Endothelial cell of umbilical vein (primary cell): ENCODE results near the gene BDH1. TPM values are rescaled to one million over a fixed set of nuclear protein-coding genes. Genes with fewer than 3 reads are reported as not detected.

Source experiments
- BruUV-seq: library from RNA; stranded (reverse); fragments of 400-500 nt; replicated peaks from 2 replicates; lab custom pipeline; 2021; lab: Mats Ljungman, UMichigan
- CTCF ChIA-PET: fragments of 300-600, 350-600 bp; sonication (Branson Sonifier 250); formaldehyde crosslinking; loops from one replicate; lab custom pipeline; 2021; ENCODE audit warnings: antibody characterized with exemption, inconsistent platforms; lab: Charles Lee
- POLR2A ChIA-PET: fragments of 300-600, 350-600 bp; sonication (Branson Sonifier 250); formaldehyde crosslinking; loops from one replicate; lab custom pipeline; 2021; ENCODE audit warnings: antibody characterized with exemption, inconsistent platforms; lab: Charles Lee
- DNase-seq: peaks from one replicate; pipeline ENCODE4 v3.0.0-alpha.2; 2011; ENCODE audit warnings: low read depth, low spot score
- FAIRE-seq: peaks from 2 replicates; lab custom pipeline; 2011; peaks lifted over from hg19 to GRCh38; lab: Jason Lieb, UNC
- H2AFZ ChIP-seq: 2 replicates; pipeline ENCODE4 v1.6.0; 2012; ENCODE audit warnings: low read depth, low read length, control low read depth, inconsistent platforms
- H3K27ac ChIP-seq: 2 replicates; pipeline ENCODE4 v1.5.1; 2011; ENCODE audit warnings: low read depth, mild to moderate bottlenecking, control low read depth, low read length, moderate library complexity; ENCODE audit not compliant: insufficient read depth
- H3K27me3 ChIP-seq, 2 experiments: 2 replicates each; pipeline versions ENCODE4 v1.6.0 to v1.6.1; 2011; ENCODE audit warnings: low read length in 2 of 2, mixed read lengths in 1 of 2; ENCODE audit not compliant: control insufficient read depth in 2 of 2, insufficient read depth in 2 of 2
- H3K36me3 ChIP-seq, 2 experiments: 2 replicates in 1 of 2; 3 replicates in 1 of 2; pipeline ENCODE4 v1.5.1; 2011; ENCODE audit warnings: low read length in 2 of 2, mild to moderate bottlenecking in 1 of 2, moderate library complexity in 1 of 2; ENCODE audit not compliant: control insufficient read depth in 2 of 2, insufficient read depth in 2 of 2; ENCODE audit errors: extremely low read depth in 1 of 2
- H3K4me1 ChIP-seq: 3 replicates; pipeline ENCODE4 v1.5.1; 2011; ENCODE audit warnings: mild to moderate bottlenecking, low read length; ENCODE audit not compliant: control insufficient read depth, insufficient read depth; ENCODE audit errors: extremely low read depth
- H3K4me2 ChIP-seq: 2 replicates; pipeline ENCODE4 v1.6.1; 2011; ENCODE audit warnings: low read length, control low read depth, mixed read lengths; ENCODE audit not compliant: insufficient read depth
- H3K4me3 ChIP-seq, 3 experiments: fragments of 200-600 bp in 1 of 3; sonication (generic), shearing (Covaris generic) in 1 of 3; replicated peaks in 1 of 3; 2 replicates each; pipeline ENCODE4 v1.5.1; 2011 to 2016; ENCODE audit warnings: control low read depth in 3 of 3, low read length in 3 of 3, mild to moderate bottlenecking in 2 of 3, inconsistent platforms in 1 of 3, low read depth in 1 of 3, moderate library complexity in 1 of 3; ENCODE audit not compliant: insufficient read depth in 1 of 3
- H3K79me2 ChIP-seq: 2 replicates; pipeline ENCODE4 v1.6.0; 2012; ENCODE audit warnings: low read length, inconsistent platforms; ENCODE audit not compliant: control insufficient read depth, insufficient read depth
- H3K9ac ChIP-seq: replicated peaks from 2 replicates; pipeline ENCODE3; 2011; ENCODE audit warnings: low read length, control low read depth; ENCODE audit not compliant: insufficient read depth; ENCODE audit errors: extremely low read depth
- H3K9me1 ChIP-seq: replicated peaks from 3 replicates; pipeline ENCODE4 v1.6.0; 2011; ENCODE audit warnings: mild to moderate bottlenecking, low read length; ENCODE audit not compliant: control insufficient read depth, insufficient read depth; ENCODE audit errors: extremely low read depth
- H3K9me3 ChIP-seq: replicated peaks from 2 replicates; pipeline ENCODE4 v1.5.1; 2012; ENCODE audit warnings: low read length, inconsistent platforms; ENCODE audit not compliant: control insufficient read depth, insufficient read depth
- H4K20me1 ChIP-seq: replicated peaks from 2 replicates; pipeline ENCODE3; 2011; ENCODE audit warnings: mild to moderate bottlenecking, low read length; ENCODE audit not compliant: control insufficient read depth, insufficient read depth; ENCODE audit errors: extremely low read depth
- CTCF ChIP-seq, 2 donors: IDR thresholded peaks; 1 replicate in 1 of 2; 2 replicates in 1 of 2; pipeline ENCODE4 v1.5.1; 2011; ENCODE audit warnings: low read length in 2 of 2, mild to moderate bottlenecking in 2 of 2, moderate library complexity in 2 of 2, control low read depth in 1 of 2, inconsistent platforms in 1 of 2, low read depth in 1 of 2; ENCODE audit not compliant: insufficient read depth in 1 of 2; ENCODE audit errors: extremely low read depth in 1 of 2
- EZH2 ChIP-seq: IDR thresholded peaks from 2 replicates; pipeline ENCODE4 v1.6.1; 2012; ENCODE audit warnings: borderline replicate concordance, low read depth, mild to moderate bottlenecking, moderate library complexity, low read length, inconsistent platforms; ENCODE audit not compliant: severe bottlenecking
- FOS ChIP-seq: IDR thresholded peaks from 2 replicates; pipeline ENCODE4 v1.6.1; 2011; ENCODE audit warnings: mild to moderate bottlenecking, low read length, moderate library complexity, borderline replicate concordance; ENCODE audit not compliant: insufficient read depth
- GATA2 ChIP-seq: IDR thresholded peaks from 2 replicates; pipeline ENCODE4 v1.7.0; 2011; ENCODE audit warnings: low read depth, mild to moderate bottlenecking, moderate library complexity, mixed read lengths, low read length; ENCODE audit not compliant: insufficient read length, insufficient read depth
- JUN ChIP-seq: IDR thresholded peaks from 2 replicates; pipeline ENCODE4 v1.6.1; 2011; ENCODE audit warnings: borderline replicate concordance, low read depth; ENCODE audit not compliant: insufficient read length, insufficient read depth
- MAX ChIP-seq: IDR thresholded peaks from 2 replicates; pipeline ENCODE4 v1.6.1; 2011; ENCODE audit not compliant: insufficient read depth, insufficient read length
- MYC ChIP-seq: IDR thresholded peaks from one replicate; pipeline ENCODE4 v1.6.1; 2011; ENCODE audit warnings: mild to moderate bottlenecking, low read depth, low read length
- POLR2A ChIP-seq: IDR thresholded peaks from 2 replicates; pipeline ENCODE4 v1.6.1; 2012; ENCODE audit warnings: low read depth, mild to moderate bottlenecking, control low read depth, low read length
- POLR2AphosphoS5 ChIP-seq: IDR thresholded peaks from 2 replicates; pipeline ENCODE4 v1.6.1; 2012; ENCODE audit warnings: low read depth, mild to moderate bottlenecking, control low read depth, low read length, moderate library complexity; ENCODE audit not compliant: insufficient read depth
- dilution Hi-C: fragments of 300-500 bp; cut with MboI; formaldehyde crosslinking; loops from one replicate; pipeline ENCODE4 v1.15.0; 2019; ENCODE audit warnings: low sequenced_read_pairs; ENCODE audit not compliant: extremely low pct_ligation_motif_present
- intact Hi-C: fragments of 100-400 bp; cut with micrococcal nuclease; formaldehyde crosslinking; loops from one replicate; pipeline ENCODE4 v1.10.0; 2022
- polyA plus RNA-seq, 4 experiments: library from polyadenylated mRNA; depleted of rRNA in 3 of 4; stranded (reverse) in 3 of 4; unstranded in 1 of 4; fragments of >200 nt; gene quantifications; 2 replicates each; pipeline versions ENCODE4 v1.2.1 to v1.2.3, GENCODE V29; 2011 to 2012; ENCODE audit warnings: missing spikeins in 1 of 4
- total RNA-seq: library from RNA; stranded (reverse); gene quantifications from 2 replicates; pipeline ENCODE4 v1.2.3, GENCODE V29; 2021

BDH1 gene
- total and polyA plus RNA-seq, 2 donors (not counting 3 experiments of a cell fraction or from before 2014, with no cell fraction given), result 6.9 to 12.2 TPM

- no peak overlapping the region for H3K4me3 ChIP-seq
- no peaks in the 10 kb centered on the region for H3K9me3 ChIP-seq
- no peak for FAIRE-seq
- no peak overlapping the region for H3K4me2 ChIP-seq
- no peak overlapping the region for H3K9ac ChIP-seq
- H3K9me1 ChIP-seq, result no peaks in the 10 kb centered on the region
- H3K27ac ChIP-seq, result no peak overlapping the region
- BruUV-seq, result no TSS peak
- H3K79me2 ChIP-seq, result no peaks in the 10 kb centered on the region
- dilution Hi-C loops (no loop called here), intact Hi-C loops (no loop called here)
- CTCF ChIA-PET, result interaction anchor here (1.0 kb wide), 1 partner anchor 50 kb away, joined by 4 read pairs; no protein-coding TSS in a partner anchor
- peaks cover 0 to 2% of the 10 kb centered on the region in 2 experiments for H3K27me3 ChIP-seq
- H4K20me1 ChIP-seq, result no peaks in the 10 kb centered on the region
- POLR2A ChIA-PET, result no interaction called here
- DNase-seq, result no peak
- H2AFZ ChIP-seq, result no peak overlapping the region
- H3K36me3 ChIP-seq, result no peaks in the 10 kb centered on the region
- peaks cover 5% of the 10 kb centered on the region for H3K4me1 ChIP-seq
- TF ChIP-seq GATA2 (no peak), FOS (no peak), MAX (no peak), JUN (no peak), POLR2AphosphoS5 (no peak), CTCF (IDR thresholded peaks at IDR 0.05; ENCODE audit: extremely low read depth in 1 of 2, insufficient read depth in 1 of 2, low read depth in 1 of 2, low read length in 2 of 2) (no peak), EZH2 (no peak), POLR2A (no peak), MYC (no peak)
Measured at GRCh38 chr3:197549261-197549885, 6.4 kb downstream of the BDH1 start.
